DOHH2 (cell line): ENCODE measurements around the gene JPH2.

Experiments used
- H3F3A ChIP-seq: fragments of 200-600 bp; sonication (generic), shearing (Covaris generic); 2 replicates; pipeline ENCODE4 v1.6.0; 2016; ENCODE audit warnings: antibody characterized with exemption, mild to moderate bottlenecking; ENCODE audit not compliant: control insufficient read depth, insufficient read depth
- H3K27ac ChIP-seq: fragments of 200-600 bp; sonication (generic); 2 replicates; pipeline ENCODE4 v1.5.1; 2014; ENCODE audit warnings: low read depth, mild to moderate bottlenecking, low read length, moderate library complexity
- H3K27me3 ChIP-seq: fragments of 200-600 bp; sonication (generic); 2 replicates; pipeline ENCODE4 v1.6.1; 2014; ENCODE audit warnings: mild to moderate bottlenecking, low read length, mixed read lengths; ENCODE audit not compliant: control insufficient read depth
- H3K36me3 ChIP-seq: fragments of 200-600 bp; sonication (generic); 2 replicates; pipeline ENCODE4 v1.6.1; 2014; ENCODE audit warnings: mild to moderate bottlenecking, low read length, moderate library complexity, mixed read lengths; ENCODE audit not compliant: control insufficient read depth
- H3K4me1 ChIP-seq: fragments of 200-600 bp; sonication (generic); 2 replicates; pipeline ENCODE4 v1.6.1; 2014; ENCODE audit warnings: mild to moderate bottlenecking, low read length, mixed read lengths; ENCODE audit not compliant: control insufficient read depth
- H3K4me2 ChIP-seq: fragments of 200-600 bp; sonication (generic); 2 replicates; pipeline ENCODE4 v1.6.0; 2014; ENCODE audit warnings: mild to moderate bottlenecking, low read length, moderate library complexity
- H3K4me3 ChIP-seq: fragments of 200-600 bp; sonication (generic); 2 replicates; pipeline ENCODE4 v1.5.1; 2014; ENCODE audit warnings: mild to moderate bottlenecking, low read length, mixed read lengths
- H3K79me2 ChIP-seq: fragments of 200-600 bp; sonication (generic); 2 replicates; pipeline ENCODE4 v1.6.1; 2014; ENCODE audit warnings: mild to moderate bottlenecking, low read length, mixed read lengths; ENCODE audit not compliant: control insufficient read depth
- H3K9me2 ChIP-seq: fragments of 200-600 bp; sonication (generic); replicated peaks from 2 replicates; pipeline ENCODE4 v1.6.1; 2014; ENCODE audit warnings: mild to moderate bottlenecking, low read length, mixed read lengths; ENCODE audit not compliant: control insufficient read depth
- H3K9me3 ChIP-seq: fragments of 200-600 bp; sonication (generic); 2 replicates; pipeline ENCODE4 v1.6.1; 2014; ENCODE audit warnings: antibody characterized with exemption, low read length, mixed read lengths; ENCODE audit not compliant: control insufficient read depth, insufficient read depth
- H4K20me1 ChIP-seq: fragments of 200-600 bp; sonication (generic); 2 replicates; pipeline ENCODE4 v1.6.0; 2014; ENCODE audit warnings: low read depth, mild to moderate bottlenecking, antibody characterized with exemption, low read length, moderate library complexity; ENCODE audit not compliant: control insufficient read depth, insufficient read depth
- CTCF ChIP-seq: fragments of 200-600 bp; sonication (generic); IDR thresholded peaks from one replicate; pipeline ENCODE4 v1.5.1; 2014; ENCODE audit warnings: antibody characterized with exemption, mild to moderate bottlenecking, low read depth, low read length; ENCODE audit not compliant: poor library complexity, severe bottlenecking
- EZH2phosphoT487 ChIP-seq: fragments of 200-600 bp; sonication (generic); IDR thresholded peaks from 2 replicates; pipeline ENCODE4 v1.6.1; 2017; ENCODE audit warnings: borderline replicate concordance, mild to moderate bottlenecking, antibody characterized with exemption, low read length, moderate library complexity, mixed read lengths

JPH2 gene

DNA sequence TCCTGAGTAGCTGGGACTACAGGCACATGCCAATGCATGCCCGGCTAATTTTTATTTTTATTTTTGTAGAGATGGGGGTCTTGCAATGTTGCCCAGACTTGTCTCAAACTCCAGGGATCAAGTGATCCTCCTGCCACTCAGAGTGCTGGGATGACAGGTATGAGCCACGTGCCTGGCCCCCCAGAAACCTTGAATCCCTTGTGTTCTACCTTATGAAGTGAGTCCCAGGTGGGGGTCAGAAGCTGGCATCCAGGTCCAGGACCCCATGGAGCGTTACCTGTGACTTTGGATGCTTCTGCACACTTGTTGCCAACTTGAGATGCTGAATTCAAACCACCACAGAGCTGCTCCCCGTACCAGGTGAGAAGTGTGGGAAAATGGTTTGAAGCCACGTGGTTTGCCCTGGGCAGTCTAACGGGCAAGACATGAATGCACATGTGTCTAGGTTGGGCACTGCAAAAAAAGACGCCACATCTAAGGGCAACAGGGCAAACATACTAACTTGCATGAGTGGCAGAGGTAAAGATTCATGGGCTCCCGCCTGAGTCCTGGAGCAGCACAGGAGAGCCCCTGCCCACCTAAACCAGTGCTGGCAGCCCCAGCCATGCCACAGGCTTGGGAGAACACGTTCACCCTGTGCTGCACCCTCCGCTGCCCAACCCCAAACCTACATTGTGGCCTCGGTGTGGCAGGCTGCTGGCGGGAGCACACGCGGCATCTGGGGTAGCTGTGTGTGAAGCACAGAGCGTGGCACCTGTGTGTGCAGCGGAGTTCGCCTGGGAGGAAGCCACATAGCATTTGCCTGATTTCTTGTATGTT is 101.2 kb downstream of the JPH2 start:
- no peaks in the 10 kb centered on the region for H3K9me3 ChIP-seq
- no peak overlapping the region for H3K4me2 ChIP-seq
- no peaks in the 10 kb centered on the region for H3K9me2 ChIP-seq
- H3F3A ChIP-seq = no peaks in the 10 kb centered on the region
- TF ChIP-seq EZH2phosphoT487 (no peak), CTCF (no peak)
- H3K4me1 ChIP-seq = 0 out of 2 replicates have a peak, but pooled peaks cover 6% of the 10 kb centered on the region
- no peaks in the 10 kb centered on the region for H3K36me3 ChIP-seq
- no peaks in the 10 kb centered on the region for H3K27me3 ChIP-seq
- no peaks in the 10 kb centered on the region for H3K79me2 ChIP-seq
- no peaks in the 10 kb centered on the region for H4K20me1 ChIP-seq
- no peak overlapping the region for H3K27ac ChIP-seq
- H3K4me3 ChIP-seq = no peak overlapping the region

- H4K20me1 ChIP-seq = no peaks in the 10 kb centered on the region
- no peak overlapping the region for H3K4me3 ChIP-seq
- no peak overlapping the region for H3K27ac ChIP-seq
- no peaks in the 10 kb centered on the region for H3F3A ChIP-seq
- H3K4me1 ChIP-seq = 0 out of 2 replicates have a peak, but pooled peaks cover 2% of the 10 kb centered on the region
- TF ChIP-seq EZH2phosphoT487 (no peak), CTCF (no peak)
- H3K79me2 ChIP-seq = no peaks in the 10 kb centered on the region
- no peaks in the 10 kb centered on the region for H3K9me2 ChIP-seq
- no peaks in the 10 kb centered on the region for H3K27me3 ChIP-seq
- no peaks in the 10 kb centered on the region for H3K9me3 ChIP-seq
- no peak overlapping the region for H3K4me2 ChIP-seq
- no peaks in the 10 kb centered on the region for H3K36me3 ChIP-seq
Observed at GRCh38 chr20:44084891-44085290, 102.1 kb downstream of the JPH2 start.

- no peaks in the 10 kb centered on the region for H4K20me1 ChIP-seq
- TF ChIP-seq EZH2phosphoT487 = no peak
- no peak for TF ChIP-seq CTCF
- H3K27ac ChIP-seq = no peak overlapping the region
- no peaks in the 10 kb centered on the region for H3K36me3 ChIP-seq
- H3K4me1 ChIP-seq = no peaks in the 10 kb centered on the region
- no peak overlapping the region for H3K4me3 ChIP-seq
- no peaks in the 10 kb centered on the region for H3K9me2 ChIP-seq
- H3F3A ChIP-seq = no peaks in the 10 kb centered on the region
- H3K9me3 ChIP-seq = no peaks in the 10 kb centered on the region
- no peaks in the 10 kb centered on the region for H3K79me2 ChIP-seq
- H3K27me3 ChIP-seq = no peaks in the 10 kb centered on the region
- H3K4me2 ChIP-seq = no peak overlapping the region
Observed at GRCh38 chr20:44084439-44084838, 102.5 kb downstream of the JPH2 start.
